HepG2 (cell line): ENCODE results near the gene SH3GL1. TPM values are rescaled to one million over a fixed set of nuclear protein-coding genes. Genes with fewer than 3 reads are reported as not detected.

ENCODE experiments used
- HIVEP1 ChIP-seq: sonication (generic); formaldehyde crosslinking; IDR thresholded peaks from 2 replicates; pipeline ENCODE4 v1.4.0; 2020; ENCODE audit warnings: mild to moderate bottlenecking, missing genetic modification reagents
- MAFF ChIP-seq: IDR thresholded peaks from 2 replicates; pipeline ENCODE4 v1.6.1; 2011; ENCODE audit warnings: low read depth, low read length, improper control_type of control experiment
- MXD4 ChIP-seq: IDR thresholded peaks from 2 replicates; pipeline ENCODE4 v1.6.1; 2016; ENCODE audit warnings: mild to moderate bottlenecking, missing biosample characterization, missing genetic modification reagents
- SMYD3 ChIP-seq: sonication (generic); formaldehyde crosslinking; IDR thresholded peaks from 2 replicates; pipeline ENCODE4 v1.8.1; 2023; ENCODE audit warnings: mild to moderate bottlenecking, missing genetic modification reagents
- SRSF9 ChIP-seq: fragments of 200-400 bp; formaldehyde crosslinking; IDR thresholded peaks from 2 replicates; pipeline ENCODE4 v1.6.1; 2018; ENCODE audit warnings: borderline replicate concordance, mild to moderate bottlenecking, low read depth, low read length; ENCODE audit not compliant: insufficient read depth, poor library complexity, severe bottlenecking
- ZKSCAN1 ChIP-seq: fragments of 150-350 bp; IDR thresholded peaks from 2 replicates; pipeline ENCODE4 v1.6.1; 2014; ENCODE audit warnings: low read length
- ZNF530 ChIP-seq: sonication (generic); formaldehyde crosslinking; IDR thresholded peaks from 2 replicates; pipeline ENCODE4 v1.5.0; 2020; ENCODE audit warnings: low read depth, mild to moderate bottlenecking, missing genetic modification reagents
- polyA plus RNA-seq, 8 experiments: library from polyadenylated mRNA; depleted of rRNA in 3 of 8; stranded (reverse) in 7 of 8; unstranded in 1 of 8; fragments of >200 nt; fragmentation: Illumina TruSeq in 4 of 8; extraction: Trizol in 4 of 8; gene quantifications; 2 replicates each; pipeline versions ENCODE4 v1.2.1 to v1.2.3, GENCODE V29; 2011 to 2016; ENCODE audit warnings: low read depth in 4 of 8, missing spikeins in 1 of 8, mixed read lengths in 1 of 8; ENCODE audit not compliant: insufficient read depth in 1 of 8
- total RNA-seq, 5 experiments: library from RNA; depleted of rRNA; stranded (reverse); fragments of >200 nt; fragmentation: Illumina TruSeq; extraction: Trizol; gene quantifications; 2 replicates each; pipeline ENCODE4 v1.2.3, GENCODE V29; 2016; ENCODE audit warnings: low read depth in 1 of 5
- TF ChIP-seq, protein P1 (sequence below): sonication (generic); formaldehyde crosslinking; IDR thresholded peaks from 2 replicates; pipeline ENCODE4 v1.8.0; 2022; ENCODE audit warnings: missing genetic modification reagents, mild to moderate bottlenecking, borderline replicate concordance
- TF ChIP-seq, protein P2 (sequence below), 2 experiments: fragments of 450-650 bp in 1 of 2; sonication (generic) in 1 of 2; formaldehyde crosslinking in 1 of 2; IDR thresholded peaks; 2 replicates each; pipeline versions ENCODE4 v1.6.1 to v1.8.0; 2016 to 2022; ENCODE audit warnings: antibody characterized with exemption in 1 of 2, mild to moderate bottlenecking in 1 of 2, missing genetic modification reagents in 1 of 2
- TF ChIP-seq, protein P3 (sequence below): fragments of 450-650 bp; IDR thresholded peaks from 2 replicates; pipeline ENCODE4 v1.6.1; 2017; ENCODE audit warnings: mild to moderate bottlenecking
- TF ChIP-seq, protein P4 (sequence below): sonication (generic); formaldehyde crosslinking; IDR thresholded peaks from 2 replicates; pipeline ENCODE4 v1.9.0; 2021; ENCODE audit warnings: missing genetic modification reagents, borderline replicate concordance

SH3GL1 gene
- total and polyA plus RNA-seq, 2 of the 13 experiments (the other 11 are each of a cell fraction or from before 2014, with no cell fraction given) = 33.0 to 45.1 TPM

DNA sequence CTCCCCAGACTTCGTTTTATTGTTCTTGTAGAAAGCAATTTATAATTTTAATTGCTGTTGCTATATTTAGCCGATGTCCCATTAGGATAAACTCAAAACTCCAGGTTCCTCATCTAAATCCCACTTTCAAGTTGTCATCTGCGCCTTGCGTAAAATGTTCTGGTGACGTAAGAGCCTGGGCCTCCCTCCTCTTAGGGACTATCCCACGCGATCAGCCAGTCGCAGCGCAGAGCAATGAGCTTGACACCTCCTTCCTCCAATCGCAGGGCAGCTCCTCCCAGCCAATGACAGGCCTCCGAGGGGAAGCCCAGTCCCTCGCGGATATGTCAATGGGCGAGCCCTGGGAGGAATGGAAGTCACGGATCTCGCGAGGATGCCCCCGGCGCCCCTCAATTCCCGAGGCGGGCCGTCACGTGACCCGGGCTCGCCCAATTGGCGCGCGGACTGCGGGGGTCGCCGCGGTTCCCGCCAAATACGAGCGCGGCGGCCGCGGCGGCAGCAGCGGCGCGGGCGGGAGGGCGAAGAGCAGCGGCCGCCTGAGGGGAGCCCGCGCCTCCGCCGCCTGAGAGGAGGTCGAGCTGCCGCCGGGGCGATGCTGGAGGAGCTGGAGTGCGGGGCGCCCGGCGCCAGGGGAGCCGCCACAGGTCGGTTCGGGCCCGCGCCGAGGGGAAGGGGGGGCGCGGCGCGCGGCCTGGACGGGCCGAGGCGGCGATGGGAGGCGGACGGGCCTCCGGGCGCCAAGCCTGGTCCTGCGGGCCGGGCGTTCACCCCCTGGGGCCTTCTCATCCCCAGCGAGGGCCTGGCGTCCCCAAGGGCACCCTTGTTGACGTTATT, 2.0 kb upstream of the SH3GL1 start, which contains the start of gene CHAF1A (continued):
- TF ChIP-seq, protein P1, sequence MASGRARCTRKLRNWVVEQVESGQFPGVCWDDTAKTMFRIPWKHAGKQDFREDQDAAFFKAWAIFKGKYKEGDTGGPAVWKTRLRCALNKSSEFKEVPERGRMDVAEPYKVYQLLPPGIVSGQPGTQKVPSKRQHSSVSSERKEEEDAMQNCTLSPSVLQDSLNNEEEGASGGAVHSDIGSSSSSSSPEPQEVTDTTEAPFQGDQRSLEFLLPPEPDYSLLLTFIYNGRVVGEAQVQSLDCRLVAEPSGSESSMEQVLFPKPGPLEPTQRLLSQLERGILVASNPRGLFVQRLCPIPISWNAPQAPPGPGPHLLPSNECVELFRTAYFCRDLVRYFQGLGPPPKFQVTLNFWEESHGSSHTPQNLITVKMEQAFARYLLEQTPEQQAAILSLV = no peak; the same call in 1 of the 2 replicates
- TF ChIP-seq HIVEP1 (CRISPR knock-in tag) (peak; percentile 71; the same call in 1 of the 2 replicates), SMYD3 (CRISPR knock-in tag) (no peak), ZKSCAN1 (no peak), MXD4 (CRISPR knock-in tag) (no peak), ZNF530 (no peak), MAFF (peak; percentile 17; the same call in 1 of the 2 replicates), SRSF9 (no peak)
- TF ChIP-seq, protein P2, sequence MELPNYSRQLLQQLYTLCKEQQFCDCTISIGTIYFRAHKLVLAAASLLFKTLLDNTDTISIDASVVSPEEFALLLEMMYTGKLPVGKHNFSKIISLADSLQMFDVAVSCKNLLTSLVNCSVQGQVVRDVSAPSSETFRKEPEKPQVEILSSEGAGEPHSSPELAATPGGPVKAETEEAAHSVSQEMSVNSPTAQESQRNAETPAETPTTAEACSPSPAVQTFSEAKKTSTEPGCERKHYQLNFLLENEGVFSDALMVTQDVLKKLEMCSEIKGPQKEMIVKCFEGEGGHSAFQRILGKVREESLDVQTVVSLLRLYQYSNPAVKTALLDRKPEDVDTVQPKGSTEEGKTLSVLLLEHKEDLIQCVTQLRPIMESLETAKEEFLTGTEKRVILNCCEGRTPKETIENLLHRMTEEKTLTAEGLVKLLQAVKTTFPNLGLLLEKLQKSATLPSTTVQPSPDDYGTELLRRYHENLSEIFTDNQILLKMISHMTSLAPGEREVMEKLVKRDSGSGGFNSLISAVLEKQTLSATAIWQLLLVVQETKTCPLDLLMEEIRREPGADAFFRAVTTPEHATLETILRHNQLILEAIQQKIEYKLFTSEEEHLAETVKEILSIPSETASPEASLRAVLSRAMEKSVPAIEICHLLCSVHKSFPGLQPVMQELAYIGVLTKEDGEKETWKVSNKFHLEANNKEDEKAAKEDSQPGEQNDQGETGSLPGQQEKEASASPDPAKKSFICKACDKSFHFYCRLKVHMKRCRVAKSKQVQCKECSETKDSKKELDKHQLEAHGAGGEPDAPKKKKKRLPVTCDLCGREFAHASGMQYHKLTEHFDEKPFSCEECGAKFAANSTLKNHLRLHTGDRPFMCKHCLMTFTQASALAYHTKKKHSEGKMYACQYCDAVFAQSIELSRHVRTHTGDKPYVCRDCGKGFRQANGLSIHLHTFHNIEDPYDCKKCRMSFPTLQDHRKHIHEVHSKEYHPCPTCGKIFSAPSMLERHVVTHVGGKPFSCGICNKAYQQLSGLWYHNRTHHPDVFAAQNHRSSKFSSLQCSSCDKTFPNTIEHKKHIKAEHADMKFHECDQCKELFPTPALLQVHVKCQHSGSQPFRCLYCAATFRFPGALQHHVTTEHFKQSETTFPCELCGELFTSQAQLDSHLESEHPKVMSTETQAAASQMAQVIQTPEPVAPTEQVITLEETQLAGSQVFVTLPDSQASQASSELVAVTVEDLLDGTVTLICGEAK (IDR thresholded peaks at IDR 0.05) = no peak
- TF ChIP-seq, protein P2 (CRISPR knock-in tag; IDR thresholded peaks at IDR 0.05) = no peak
- TF ChIP-seq, protein P3, sequence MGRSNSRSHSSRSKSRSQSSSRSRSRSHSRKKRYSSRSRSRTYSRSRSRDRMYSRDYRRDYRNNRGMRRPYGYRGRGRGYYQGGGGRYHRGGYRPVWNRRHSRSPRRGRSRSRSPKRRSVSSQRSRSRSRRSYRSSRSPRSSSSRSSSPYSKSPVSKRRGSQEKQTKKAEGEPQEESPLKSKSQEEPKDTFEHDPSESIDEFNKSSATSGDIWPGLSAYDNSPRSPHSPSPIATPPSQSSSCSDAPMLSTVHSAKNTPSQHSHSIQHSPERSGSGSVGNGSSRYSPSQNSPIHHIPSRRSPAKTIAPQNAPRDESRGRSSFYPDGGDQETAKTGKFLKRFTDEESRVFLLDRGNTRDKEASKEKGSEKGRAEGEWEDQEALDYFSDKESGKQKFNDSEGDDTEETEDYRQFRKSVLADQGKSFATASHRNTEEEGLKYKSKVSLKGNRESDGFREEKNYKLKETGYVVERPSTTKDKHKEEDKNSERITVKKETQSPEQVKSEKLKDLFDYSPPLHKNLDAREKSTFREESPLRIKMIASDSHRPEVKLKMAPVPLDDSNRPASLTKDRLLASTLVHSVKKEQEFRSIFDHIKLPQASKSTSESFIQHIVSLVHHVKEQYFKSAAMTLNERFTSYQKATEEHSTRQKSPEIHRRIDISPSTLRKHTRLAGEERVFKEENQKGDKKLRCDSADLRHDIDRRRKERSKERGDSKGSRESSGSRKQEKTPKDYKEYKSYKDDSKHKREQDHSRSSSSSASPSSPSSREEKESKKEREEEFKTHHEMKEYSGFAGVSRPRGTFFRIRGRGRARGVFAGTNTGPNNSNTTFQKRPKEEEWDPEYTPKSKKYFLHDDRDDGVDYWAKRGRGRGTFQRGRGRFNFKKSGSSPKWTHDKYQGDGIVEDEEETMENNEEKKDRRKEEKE = no peak
- TF ChIP-seq, protein P4, sequence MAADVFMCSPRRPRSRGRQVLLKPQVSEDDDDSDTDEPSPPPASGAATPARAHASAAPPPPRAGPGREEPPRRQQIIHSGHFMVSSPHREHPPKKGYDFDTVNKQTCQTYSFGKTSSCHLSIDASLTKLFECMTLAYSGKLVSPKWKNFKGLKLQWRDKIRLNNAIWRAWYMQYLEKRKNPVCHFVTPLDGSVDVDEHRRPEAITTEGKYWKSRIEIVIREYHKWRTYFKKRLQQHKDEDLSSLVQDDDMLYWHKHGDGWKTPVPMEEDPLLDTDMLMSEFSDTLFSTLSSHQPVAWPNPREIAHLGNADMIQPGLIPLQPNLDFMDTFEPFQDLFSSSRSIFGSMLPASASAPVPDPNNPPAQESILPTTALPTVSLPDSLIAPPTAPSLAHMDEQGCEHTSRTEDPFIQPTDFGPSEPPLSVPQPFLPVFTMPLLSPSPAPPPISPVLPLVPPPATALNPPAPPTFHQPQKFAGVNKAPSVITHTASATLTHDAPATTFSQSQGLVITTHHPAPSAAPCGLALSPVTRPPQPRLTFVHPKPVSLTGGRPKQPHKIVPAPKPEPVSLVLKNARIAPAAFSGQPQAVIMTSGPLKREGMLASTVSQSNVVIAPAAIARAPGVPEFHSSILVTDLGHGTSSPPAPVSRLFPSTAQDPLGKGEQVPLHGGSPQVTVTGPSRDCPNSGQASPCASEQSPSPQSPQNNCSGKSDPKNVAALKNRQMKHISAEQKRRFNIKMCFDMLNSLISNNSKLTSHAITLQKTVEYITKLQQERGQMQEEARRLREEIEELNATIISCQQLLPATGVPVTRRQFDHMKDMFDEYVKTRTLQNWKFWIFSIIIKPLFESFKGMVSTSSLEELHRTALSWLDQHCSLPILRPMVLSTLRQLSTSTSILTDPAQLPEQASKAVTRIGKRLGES (CRISPR knock-in tag) = no peak
